Stimulated activated CD8-positive, alpha-beta memory T cell treated with anti-CD3 and anti-CD28 coated beads, Interleukin-4, amount 100 ng/mL, for 1 hour (primary cell): Measurements from ENCODE around the gene PRPF4.

Experiments used
- DNase-seq, 2 donors: peaks; one replicate each; pipeline ENCODE4 v3.0.0-alpha.2; 2020; ENCODE audit warnings: low read depth in 2 of 2, low spot score in 1 of 2

The PRPF4 gene

GRCh38 chr9:113310538-113310937 is 35.1 kb downstream of the PRPF4 start:
- DNase-seq = no peak

- no peak for DNase-seq
These were observed 36.5 kb downstream of the PRPF4 start for GRCh38 chr9:113311961-113312360.

GRCh38 chr9:113313261-113313660 is 37.8 kb downstream of the PRPF4 start:
- DNase-seq = no peak

- DNase-seq = no peak
These were observed 39.8 kb downstream of the PRPF4 start for GRCh38 chr9:113315231-113315630.

GRCh38 chr9:113316030-113316429 is 40.6 kb downstream of the PRPF4 start:
- DNase-seq = no peak

GRCh38 chr9:113317777-113318176 is 42.3 kb downstream of the PRPF4 start:
- DNase-seq = no peak

GRCh38 chr9:113319054-113319453 is 43.6 kb downstream of the PRPF4 start:
- no peak for DNase-seq

- no peak for DNase-seq
These were observed 44.6 kb downstream of the PRPF4 start for GRCh38 chr9:113320051-113320450.

GRCh38 chr9:113322671-113323070 is 47.2 kb downstream of the PRPF4 start:
- no peak for DNase-seq

- no peak for DNase-seq
These were observed 50.8 kb downstream of the PRPF4 start for GRCh38 chr9:113326230-113326629.

- DNase-seq = no peak
These were observed 52.8 kb downstream of the PRPF4 start for GRCh38 chr9:113328045-113328782.

- no peak for DNase-seq
These were observed 56.3 kb downstream of the PRPF4 start for GRCh38 chr9:113331780-113332179.

- no peak for DNase-seq
These were observed 62.3 kb downstream of the PRPF4 start for GRCh38 chr9:113337714-113338113.

- DNase-seq = peak; percentile 44 to 59
These were observed 64.7 kb downstream of the PRPF4 start, which contains the start of gene WDR31 for GRCh38 chr9:113340011-113340699. Gene WDR31 (minus strand): TSS chr9:113340275. CDS start chr9:113332022, 8,253 bp downstream.

GRCh38 chr9:113341712-113342410 is 66.4 kb downstream of the PRPF4 start:
- DNase-seq = no peak
